GM12864 (cell line): ENCODE results near the gene POU4F3.

Source experiments
- DNase-seq: peaks from one replicate; pipeline ENCODE4 v3.0.0-alpha.2; 2011; ENCODE audit warnings: low read depth
- H3K4me3 ChIP-seq: 2 replicates; pipeline ENCODE4 v1.5.1; 2011; ENCODE audit warnings: mild to moderate bottlenecking, low read depth, low read length, control low read depth
- TF ChIP-seq, protein P1 (sequence below): IDR thresholded peaks from 2 replicates; pipeline ENCODE4 v1.5.1; 2011; ENCODE audit warnings: low read depth, mild to moderate bottlenecking, moderate library complexity, low read length, control low read depth, inconsistent platforms; ENCODE audit errors: missing control alignments

The POU4F3 gene

DNA sequence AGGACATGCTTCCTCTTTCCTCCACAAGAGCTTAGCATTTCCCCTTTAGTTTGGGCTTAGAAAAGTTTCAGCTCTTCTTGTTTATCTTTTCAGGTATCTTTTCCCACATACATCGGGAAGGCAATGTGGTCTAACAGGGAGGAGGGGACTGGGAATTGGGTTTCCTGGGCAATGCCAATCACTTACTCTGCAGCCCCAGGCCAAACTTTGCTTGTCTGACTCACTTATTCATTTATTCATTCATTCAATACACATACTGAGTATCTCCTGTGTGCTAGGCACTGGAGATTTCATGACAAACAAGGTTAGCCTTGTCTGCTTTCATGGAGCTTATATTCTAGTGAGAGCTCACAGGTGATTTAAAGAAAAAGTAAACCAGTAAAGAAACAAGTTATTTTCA lies 10.7 kb upstream of the POU4F3 start:
- DNase-seq = no peak
- TF ChIP-seq, protein P1, sequence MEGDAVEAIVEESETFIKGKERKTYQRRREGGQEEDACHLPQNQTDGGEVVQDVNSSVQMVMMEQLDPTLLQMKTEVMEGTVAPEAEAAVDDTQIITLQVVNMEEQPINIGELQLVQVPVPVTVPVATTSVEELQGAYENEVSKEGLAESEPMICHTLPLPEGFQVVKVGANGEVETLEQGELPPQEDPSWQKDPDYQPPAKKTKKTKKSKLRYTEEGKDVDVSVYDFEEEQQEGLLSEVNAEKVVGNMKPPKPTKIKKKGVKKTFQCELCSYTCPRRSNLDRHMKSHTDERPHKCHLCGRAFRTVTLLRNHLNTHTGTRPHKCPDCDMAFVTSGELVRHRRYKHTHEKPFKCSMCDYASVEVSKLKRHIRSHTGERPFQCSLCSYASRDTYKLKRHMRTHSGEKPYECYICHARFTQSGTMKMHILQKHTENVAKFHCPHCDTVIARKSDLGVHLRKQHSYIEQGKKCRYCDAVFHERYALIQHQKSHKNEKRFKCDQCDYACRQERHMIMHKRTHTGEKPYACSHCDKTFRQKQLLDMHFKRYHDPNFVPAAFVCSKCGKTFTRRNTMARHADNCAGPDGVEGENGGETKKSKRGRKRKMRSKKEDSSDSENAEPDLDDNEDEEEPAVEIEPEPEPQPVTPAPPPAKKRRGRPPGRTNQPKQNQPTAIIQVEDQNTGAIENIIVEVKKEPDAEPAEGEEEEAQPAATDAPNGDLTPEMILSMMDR = no peak
- no peak overlapping the region for H3K4me3 ChIP-seq

DNA sequence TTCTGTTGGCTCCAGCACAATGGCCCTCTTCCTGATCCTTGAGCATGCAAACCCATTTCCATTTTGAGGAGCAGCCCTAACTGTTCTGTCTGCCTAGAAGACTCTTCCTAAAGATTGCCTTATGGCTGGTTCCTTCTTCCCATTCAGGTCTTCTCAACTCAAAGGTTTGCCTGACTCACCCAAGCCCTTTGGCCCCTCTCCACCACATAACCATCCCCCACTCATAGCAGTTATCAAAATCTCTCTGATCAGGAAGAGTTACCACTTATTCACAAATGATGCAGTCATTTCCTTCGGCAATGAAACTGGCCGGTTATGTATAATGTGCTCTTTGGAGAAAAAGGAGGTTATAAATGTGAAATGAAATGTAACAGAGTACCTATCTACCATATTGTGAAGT lies 8.9 kb upstream of the POU4F3 start:
- DNase-seq = no peak
- no peak overlapping the region for H3K4me3 ChIP-seq
- TF ChIP-seq, protein P1 = no peak

DNA sequence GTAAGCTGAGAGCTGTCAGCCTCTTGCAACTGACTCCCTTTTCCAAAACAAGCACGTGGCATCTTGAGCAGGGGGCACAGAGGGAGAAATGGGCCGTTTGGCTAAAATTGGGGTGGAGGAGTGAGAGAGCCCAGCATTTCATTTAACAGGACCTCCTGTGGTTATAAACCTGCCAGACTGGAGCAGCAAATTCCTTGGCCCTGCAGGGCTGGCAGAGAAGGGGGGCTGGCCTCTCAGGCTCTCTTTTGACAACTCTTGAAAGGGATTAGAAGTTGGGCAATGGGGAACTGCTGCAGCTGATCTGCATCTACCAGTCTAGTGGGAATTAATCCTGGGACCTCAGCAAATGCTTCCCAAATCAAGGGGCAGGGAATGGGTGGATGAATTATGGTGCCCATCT lies 7.2 kb upstream of the POU4F3 start:
- no peak for DNase-seq
- no peak overlapping the region for H3K4me3 ChIP-seq
- TF ChIP-seq, protein P1 = no peak

DNA sequence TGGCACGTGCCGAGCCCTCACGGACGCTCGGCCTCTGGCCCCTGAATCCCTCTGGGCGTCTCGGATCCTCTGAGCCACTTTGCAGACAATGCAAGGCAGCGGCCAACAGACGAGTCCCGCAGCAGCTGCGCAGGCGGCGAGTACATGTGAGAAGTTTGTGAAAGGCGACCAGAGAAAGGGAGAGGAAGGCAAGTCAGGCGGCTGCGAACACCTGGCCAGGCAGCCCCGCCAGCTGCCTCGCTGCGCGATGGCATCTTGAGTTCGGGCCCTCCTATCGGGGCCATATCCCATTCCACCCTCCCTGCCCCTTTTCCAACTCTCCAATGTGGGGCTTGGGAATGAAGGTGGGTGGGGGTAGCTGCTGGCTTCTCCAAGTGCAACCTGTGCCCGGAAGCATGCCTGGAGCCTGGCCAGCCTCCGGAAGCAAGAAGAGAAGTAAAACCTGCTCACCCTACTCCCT lies 4.5 kb upstream of the POU4F3 start:
- no peak overlapping the region for H3K4me3 ChIP-seq
- TF ChIP-seq, protein P1 = no peak
- no peak for DNase-seq

DNA sequence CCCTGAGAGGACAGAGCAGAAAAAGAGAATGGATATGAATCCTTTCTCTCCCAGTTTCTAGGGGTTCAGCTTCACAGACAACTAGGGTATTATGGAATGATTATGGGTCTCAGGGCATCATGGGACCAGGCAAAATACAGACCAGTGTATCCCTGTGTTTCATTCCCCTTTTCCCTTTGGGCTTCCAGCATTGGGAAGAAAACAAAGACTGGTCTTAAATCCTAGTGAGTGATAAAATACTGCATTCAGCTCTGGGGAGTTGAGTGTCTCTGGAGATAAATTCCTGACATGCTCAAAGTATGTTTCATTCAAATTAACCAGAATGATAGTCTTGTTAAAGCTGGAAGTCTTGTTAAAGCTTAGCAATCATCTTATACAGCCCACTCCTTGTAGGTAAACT lies 2.4 kb upstream of the POU4F3 start:
- DNase-seq = no peak
- TF ChIP-seq, protein P1 = no peak
- no peak overlapping the region for H3K4me3 ChIP-seq

DNA sequence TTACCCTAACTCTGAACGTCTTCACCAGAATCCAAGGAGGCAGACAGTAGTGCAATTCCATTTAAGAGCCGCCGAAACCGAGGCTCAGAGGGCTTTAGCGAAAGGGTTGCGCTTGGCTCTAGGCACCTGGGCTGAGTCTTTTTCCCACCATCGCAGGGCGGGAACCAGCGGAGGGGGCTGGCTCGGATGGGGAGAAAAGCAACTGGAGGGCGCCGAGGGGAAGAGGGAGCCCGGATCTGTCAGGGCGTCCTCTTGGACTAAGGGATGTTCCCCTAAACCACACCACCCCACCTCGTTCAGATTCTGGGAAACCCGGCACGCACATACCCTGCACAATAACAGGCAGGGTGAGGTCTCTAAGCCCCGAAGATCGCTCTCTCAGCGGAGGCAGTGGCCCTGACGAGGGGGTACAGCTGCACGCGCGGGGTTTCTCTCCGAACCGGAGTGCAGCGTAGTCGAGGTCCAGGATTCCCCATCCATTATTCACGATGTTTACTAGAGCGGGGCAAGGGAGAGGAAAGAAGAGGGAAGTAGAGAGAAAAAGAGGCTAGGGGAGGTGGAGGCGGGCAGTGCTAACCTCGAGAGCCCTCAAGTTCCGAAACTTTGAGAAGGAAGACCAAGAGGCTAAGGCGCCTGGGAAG lies 1.3 kb upstream of the POU4F3 start:
- TF ChIP-seq, protein P1 = no peak
- DNase-seq = no peak
- no peak overlapping the region for H3K4me3 ChIP-seq

DNA sequence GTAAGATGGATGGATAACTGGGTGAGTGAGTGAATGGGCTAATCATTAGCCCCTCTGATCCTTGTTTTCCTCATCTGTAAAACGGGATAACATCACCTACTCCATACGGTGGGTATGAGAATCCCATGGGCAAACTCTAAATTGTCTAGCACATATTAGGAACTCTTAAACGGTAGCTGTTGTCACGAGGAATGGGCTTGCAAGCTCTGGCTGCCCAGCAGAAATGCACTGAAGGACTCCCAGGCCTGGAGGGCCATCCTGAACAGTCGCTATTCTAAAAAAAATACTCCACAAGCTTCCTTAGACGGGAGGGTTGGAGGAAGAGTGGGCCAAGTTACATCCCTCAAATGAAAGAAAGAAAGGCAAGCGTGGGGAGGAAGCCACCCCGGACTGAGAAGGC lies 711 bp upstream of the POU4F3 start:
- TF ChIP-seq, protein P1 = no peak
- H3K4me3 ChIP-seq = no peak overlapping the region
- DNase-seq = no peak
